CD4-positive, alpha-beta T cell treated with Interferon alpha-2 for 1 hour (primary cell): Measurements from ENCODE around the gene LSM14B.
A peak's percentile ranks its signal among the peaks of the same experiment; 100 is the strongest.
"Not testable (repeated sequence)": the region's sequence is repeated elsewhere in the genome, so short reads cannot be mapped to it uniquely, and the experiment has no call there.

Source experiments
- DNase-seq, 2 donors: peaks; one replicate each; pipeline ENCODE4 v3.0.0-alpha.2; 2020 to 2022

LSM14B gene

DNA sequence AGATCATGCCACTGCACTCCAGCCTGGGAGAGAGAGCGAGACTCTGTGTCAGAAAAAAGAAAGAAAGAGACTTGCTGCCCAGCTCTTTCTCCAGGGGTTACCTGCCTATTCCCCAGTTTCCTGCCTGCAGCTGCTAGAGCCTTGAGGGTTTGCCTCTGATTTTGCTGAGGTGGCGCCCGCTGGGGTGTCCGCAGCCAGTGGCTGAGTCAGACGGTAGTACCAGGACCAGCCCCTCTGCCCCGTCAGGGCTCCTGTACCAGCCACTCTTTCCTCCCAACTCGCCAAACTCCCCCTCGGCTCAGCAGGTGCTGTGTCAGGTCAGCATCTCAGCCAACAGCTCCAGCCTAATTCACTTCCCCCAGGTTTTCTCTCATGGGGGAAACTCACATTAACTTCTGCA, 7.4 kb upstream of the LSM14B start:
- DNase-seq, result no peak

DNA sequence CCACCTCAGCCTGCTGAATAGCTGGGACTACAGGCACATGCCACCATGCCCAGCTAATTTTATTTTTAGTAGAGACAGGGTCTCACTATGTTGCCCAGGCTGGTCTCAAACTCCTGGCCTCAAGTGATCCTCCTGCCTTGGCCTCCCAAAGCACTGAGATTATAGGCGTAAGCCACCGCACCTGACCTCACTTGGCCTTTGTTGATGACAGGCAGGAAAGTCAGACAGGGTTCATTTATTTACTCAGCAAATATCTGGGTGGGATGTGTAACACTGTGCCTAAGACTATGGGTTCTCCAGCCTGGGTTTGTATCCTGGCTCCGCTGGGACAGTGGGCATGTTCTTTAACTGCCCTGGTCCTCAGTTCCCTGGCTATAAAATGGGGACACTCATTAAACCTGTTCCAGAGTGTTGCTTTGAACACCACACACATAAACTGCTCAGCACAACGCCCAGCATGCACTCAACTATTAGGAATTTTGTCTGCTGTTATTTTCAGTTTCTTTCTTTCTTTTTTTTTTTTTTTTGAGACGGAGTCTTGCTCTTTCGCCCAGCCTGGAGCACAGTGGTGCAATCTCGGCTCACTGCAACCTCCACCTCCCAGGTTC, 6.4 kb upstream of the LSM14B start:
- not testable (repeated sequence) for DNase-seq

DNA sequence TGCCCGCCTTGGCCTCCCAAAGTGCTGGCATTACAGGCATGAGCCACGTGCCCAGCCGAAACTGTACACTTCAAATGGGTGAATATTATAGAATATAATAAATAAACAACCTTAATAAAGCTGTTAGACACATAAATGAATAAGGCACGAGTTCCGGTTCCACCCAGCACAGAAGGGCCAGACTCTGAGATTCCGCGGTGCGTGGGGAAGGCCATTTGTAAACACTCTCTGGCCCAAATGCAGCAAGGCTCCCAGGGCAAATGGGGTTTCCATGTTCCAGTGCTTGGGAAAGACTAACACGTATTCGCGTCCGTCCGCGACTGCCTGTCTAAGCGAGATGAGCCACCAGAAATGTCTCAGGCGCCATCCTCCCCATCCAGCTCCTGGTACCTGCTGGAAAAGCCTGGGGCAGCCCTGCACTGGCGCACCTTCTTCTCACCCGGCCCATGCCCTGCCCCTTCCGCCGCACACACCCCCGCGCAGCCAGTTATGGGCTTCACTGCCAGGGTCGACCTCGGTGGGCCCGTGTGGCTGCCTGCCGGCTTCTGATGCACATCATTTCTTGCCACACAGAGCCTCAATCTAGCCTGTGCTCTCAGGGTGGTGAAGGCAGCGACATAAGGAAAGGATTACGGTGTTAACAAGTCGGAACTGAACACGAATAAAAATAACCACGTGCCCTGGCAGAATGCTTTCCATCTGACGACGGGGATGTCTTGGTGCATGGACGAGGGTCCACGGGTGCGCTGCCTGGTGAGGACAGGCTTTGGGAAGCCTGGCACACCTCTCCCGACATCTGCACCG, 5.5 kb upstream of the LSM14B start:
- DNase-seq, result no peak

DNA sequence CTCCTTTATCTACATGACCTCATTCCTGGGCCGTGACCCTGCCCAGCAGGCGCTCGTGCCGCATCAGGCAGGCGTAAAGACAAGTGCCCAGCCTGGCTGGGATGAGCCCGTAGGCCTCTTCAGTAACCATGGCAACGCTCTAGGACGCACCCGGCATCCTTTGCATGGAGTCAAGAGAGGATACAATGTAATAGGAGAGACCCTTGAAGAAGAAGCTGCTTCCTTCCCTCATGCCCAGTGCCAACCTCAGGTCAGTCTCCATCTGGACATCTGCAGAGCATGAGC, 5.0 kb upstream of the LSM14B start:
- no peak for DNase-seq

DNA sequence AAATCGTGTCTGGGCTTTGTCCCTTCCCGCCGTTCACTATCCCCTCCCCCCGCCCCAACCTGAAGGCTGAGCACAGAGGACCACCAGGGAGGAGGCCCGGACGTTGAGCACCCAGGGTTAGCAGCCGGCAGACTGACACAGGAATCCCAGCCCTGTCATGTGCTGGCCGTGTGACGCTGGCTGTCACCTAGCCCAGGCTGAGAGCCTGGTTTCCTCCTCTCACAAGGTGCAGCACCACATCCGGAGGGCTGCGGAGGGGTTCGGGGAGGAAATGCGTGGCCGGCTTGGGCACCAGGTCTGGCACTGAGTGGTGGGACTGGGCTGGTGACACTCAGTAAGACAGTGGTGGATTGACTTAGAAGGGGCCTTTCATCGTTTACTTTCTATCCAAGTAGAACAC, 4.6 kb upstream of the LSM14B start:
- peak; percentile 78 to 83 for DNase-seq

DNA sequence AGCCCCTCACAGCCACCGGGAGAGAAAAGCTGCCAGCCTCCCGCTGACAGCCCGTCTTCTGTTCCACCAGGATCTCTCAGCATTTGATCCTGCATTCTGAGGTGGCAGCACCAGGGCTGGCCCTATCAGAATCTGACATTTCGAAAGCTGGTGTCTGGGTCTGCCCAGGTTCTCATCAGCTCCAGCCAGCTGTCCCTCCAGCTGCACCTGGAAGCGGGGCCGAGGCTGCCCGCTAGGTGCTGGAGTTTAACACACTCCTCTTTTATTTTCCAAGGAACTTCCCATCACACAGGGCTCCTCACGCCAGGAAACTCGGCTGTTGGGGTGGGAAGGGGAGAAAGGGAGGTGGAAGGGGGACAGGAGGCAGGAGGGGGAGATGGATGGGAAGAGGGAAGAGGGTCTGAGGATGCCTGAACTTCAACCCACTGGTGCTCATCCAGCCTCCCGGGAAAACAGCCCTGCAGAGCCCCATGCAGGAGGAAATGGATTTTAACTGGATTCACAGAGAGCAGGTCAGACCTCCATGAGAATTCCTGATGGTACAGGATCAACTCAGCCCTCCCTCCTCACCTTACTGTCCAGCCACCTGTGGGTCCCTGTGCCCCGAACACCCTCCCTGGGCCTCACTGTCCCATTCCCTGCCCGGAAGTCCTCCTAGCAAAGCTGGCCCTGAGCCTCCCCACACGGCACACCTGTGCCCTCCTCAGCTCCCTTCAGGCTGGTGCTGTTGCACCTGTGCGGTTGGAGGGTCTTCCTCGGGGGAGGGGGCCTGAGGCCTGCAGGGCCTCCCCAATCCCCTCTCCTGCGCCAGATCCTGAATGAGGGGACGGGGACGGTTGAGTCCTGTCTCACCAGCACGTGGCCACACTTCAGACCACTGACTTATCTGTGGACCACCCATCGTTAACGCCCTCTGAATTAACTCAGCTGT, 3.9 kb upstream of the LSM14B start:
- DNase-seq, result no peak

DNA sequence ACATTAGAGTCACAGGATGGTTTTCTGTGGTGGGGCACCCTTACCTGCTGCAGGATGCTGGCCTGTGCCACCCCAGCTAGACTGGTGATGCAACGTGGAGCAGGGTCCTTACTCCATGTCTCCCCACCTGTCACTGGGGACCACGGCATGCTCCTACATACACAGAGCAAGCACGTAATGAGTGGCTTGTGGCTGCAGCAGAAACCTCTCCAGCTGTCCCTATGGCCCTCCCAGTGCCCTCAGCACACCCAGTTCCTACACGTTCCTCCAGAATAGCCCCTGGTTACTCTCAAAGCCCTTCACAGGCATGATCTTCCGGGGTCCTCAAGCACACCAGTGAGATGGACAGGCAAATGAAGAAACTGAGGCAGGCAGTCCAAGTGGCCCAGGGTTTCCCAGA, 3.2 kb upstream of the LSM14B start:
- DNase-seq, result no peak

DNA sequence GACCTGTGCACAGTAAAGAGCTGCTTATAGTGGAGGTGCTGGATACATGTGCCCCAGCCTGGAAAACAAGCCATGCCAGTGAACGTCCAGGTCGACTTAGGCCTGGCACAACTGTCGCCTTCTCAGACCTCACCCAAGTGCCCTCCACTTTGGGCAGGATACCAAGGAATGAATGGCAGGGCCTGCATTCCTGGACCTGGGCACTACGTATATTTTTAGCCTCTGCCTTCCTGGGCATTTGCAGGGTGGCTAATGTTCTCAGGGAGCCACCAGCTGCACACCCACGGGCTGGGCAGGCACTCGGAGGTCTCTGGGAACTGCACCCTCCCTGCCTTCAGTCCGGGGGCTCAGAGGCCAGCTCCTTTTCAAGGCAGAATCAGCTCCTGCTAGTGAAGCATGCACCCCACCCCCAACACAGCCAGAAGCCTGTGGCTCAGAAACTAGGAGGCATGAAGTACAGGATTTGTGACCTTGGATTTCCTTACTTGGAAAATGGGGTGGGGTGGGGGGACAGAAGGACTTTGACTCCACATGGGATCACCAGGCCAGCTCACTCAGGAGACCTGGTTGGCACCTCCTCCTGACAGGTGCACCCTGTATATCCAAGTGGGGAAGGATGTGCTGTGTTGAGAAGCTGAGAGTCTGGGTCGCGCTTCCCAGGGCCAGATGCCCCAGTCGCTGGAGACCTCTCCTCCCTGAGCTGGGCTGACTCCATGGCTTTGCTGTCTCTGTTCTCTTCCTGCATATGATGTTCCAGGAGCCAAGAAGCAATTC, 2.5 kb upstream of the LSM14B start:
- no peak for DNase-seq

DNA sequence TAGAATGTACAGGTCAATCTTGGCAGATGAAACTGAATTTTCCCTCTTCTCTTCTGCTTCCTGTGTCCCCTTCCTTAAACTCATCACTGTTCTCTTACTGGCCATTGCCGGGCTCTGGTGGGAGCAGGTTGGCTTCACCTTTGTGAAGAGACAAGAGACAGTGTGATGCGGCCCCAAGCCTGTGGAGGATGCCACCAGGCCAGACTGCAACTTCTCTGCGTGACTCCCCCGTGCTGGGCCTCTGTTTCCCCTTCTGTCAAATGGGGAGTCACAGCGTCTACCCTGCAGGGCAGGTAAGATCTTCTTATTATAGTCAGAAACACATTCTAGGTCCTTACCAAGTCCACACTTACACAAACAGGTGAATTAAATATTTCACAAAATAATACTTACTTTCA, 1.9 kb upstream of the LSM14B start:
- no peak for DNase-seq

DNA sequence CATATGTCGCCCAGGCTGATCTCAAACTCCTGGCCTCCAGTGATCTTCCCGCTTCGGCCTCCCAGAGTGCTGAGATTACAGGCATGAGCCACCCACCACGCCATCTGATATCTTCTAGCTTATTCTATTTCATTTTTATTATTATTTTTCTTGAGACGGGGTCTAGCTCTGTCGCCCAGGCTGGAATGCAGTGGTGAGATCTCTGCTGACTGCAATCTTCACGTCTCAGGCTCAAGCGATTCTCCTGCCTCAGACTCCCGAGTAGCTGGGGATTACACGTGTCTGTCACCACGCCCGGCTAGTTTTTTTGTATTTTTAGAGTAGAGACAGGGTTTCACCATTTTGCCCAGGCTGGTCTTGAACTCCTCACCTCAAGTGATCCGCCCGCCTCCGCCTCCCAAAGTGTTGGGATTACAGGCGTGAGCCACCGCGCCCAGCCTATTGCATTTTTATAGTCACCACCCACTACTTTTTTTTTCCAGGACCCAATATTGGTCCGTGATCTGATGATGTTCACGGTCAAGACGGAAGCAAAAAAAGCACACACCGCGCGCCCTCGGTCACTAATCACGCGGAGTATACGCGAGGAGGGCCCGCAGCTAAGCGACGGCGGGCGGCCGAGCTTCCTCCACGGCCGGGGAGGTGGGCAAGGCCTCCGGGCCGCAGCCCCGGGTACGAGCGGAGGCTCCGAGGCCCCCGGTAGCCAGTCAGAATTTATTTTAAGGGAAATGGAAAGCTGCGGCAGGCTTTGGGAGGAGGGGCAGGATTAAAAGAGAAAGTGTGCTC, 1.1 kb upstream of the LSM14B start:
- DNase-seq, result no peak

DNA sequence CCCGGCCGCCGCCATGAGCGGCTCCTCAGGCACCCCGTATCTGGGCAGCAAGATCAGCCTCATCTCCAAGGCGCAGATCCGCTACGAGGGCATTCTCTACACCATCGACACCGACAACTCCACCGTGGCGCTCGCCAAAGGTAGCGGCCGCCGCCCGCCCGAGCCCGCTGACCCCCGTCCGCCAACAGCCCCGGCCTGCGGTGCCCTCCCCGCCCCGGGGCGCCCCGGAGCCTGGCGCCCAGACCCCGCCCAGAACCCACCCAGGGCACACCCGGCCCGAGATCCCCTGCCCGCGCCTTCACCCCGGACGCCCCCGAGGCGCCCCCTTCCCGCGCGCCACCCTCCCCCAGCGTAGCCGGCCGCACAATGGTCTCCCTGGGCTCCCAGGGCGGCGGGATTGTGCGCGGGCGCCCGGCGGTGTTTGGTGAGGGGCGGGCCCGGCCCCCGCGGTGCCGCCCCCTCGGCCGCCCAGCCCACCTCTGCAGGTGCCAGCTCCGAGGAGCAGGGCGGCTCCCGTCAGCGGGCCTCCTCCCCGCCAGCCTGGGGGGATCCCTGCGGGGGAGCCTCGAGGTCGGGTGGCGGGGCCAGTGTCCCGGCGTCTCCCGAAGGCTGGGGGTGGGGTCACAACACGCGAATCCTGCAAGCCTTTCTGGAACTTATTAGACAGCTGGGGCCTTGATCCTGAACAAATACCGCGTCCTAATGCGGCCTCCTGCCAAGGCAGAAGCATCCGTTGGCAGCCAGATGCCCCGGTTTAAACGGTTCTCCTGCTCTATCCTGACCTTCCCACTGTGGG, 577 bp downstream of the LSM14B start:
- peak; percentile 29 to 51 for DNase-seq

DNA sequence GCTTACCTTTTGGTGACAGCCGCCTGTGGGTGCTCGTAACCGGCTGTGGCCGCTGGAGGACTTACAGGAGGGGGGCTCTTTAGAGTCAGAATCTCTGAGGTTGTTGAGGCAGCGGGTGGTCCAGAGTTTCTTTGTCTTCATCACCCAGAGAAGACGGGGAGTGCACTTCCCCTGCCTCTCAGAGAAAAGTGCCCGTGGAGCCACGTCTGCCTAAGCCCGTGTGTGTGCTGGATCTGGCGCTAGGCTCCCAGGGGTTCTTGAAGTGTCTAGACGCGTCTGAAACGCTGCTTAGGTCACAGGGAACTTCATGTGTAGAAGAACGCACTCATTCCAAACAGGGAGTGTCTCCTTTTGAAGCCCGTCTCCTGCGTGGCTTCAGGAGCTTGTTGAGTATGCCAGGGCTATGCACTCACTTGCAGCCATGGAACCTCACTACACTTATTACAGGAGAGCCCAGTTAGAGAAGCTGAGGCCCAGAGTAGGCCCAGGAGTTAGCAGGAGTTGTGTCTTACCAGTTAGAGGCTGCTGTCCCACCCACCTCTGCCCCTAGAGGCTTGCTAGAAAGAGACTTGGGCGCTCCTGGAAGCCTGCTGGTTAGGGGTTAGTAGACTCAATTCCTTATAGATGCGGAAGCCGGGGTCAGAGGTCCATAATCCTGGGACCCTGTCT, 1.3 kb downstream of the LSM14B start:
- no peak for DNase-seq

DNA sequence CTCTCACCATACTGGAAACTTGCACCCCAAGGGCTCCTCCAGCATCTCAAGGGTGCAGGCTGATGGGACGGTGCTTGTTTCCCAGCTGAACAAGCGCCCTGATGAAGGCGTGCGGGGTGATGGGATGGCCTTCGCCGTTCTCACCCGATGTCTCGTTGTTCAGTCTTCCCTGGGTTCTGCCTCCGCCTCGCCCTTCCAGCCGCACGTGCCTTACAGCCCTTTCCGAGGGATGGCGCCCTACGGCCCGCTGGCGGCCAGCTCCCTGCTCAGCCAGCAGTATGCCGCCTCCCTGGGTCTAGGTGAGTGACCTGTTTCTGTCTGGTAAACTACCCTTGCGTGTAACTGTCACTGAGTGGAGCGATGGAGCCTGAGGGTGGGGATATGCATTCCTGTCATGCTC, 3.9 kb downstream of the LSM14B start:
- no peak for DNase-seq

DNA sequence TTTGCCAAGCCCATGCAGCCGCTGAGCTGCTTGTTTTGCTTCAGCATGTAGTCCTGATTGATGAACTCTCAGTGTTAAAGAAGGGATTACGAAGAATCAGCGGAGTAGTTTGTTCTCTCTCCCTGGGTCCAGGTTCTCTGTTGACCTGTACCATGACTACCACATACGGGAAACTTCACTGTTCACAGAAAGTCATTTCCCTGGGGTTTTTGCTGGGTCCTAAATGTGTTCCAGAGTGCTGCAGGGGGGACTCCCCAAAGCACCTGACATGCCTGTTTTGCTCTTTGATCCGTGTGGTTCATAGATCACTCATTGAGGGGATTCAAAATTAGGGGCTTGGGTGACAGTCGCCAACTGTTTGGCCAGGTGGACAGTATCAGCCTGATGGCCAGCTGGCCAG, 5.5 kb downstream of the LSM14B start:
- DNase-seq, result no peak

DNA sequence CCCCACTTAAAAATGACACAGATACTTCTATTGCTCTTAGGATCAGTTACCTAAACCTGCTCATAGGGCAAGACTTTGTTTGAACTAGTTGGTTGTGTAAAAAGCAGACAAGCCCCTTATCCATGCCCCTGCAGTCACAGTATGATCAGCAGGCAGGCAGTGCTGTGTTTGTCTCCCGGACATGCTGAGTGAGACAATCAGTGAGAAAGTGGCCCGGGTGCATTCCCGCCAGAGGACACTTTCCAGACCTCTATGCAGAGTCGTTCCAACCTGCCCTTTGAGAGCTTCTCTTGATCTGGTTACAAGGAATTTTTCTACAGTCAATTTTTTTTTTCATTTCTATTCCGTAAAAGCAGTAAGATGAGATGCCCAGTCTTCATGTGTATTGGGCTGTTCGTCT, 6.2 kb downstream of the LSM14B start:
- DNase-seq, result no peak

DNA sequence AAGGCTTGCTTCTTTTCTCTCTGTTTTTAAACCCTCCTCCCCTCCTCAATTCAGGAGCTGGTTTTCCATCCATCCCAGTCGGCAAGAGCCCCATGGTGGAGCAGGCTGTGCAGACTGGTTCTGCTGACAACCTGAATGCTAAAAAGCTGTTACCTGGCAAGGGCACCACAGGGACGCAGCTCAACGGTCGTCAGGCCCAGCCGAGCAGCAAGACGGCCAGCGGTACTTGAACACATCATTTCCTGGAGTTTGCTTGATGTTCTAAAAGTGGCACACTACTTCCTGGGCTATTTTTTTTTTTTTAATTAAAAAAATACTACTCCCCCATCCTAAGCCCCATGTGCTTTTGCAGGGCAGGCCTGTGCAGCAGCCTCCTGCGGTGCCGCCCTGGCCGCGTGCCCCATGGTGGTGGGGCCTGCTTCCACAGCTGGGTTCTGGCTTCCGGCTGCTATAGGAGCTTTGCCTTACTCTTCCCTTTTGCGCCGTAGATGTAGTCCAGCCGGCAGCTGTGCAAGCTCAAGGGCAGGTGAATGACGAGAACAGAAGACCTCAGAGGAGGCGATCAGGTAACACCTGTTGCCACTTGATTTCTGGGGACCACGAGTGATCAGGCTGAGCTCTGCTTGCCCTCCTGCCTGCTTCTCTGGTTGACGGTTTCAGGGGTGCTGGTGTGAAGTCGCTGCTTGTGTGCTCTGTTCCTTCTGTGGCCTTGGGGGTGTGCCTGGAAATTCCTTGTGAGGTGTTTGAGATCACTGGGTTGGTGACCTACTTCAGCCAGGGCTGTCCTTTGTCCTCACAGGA, 7.7 kb downstream of the LSM14B start:
- DNase-seq, result no peak

DNA sequence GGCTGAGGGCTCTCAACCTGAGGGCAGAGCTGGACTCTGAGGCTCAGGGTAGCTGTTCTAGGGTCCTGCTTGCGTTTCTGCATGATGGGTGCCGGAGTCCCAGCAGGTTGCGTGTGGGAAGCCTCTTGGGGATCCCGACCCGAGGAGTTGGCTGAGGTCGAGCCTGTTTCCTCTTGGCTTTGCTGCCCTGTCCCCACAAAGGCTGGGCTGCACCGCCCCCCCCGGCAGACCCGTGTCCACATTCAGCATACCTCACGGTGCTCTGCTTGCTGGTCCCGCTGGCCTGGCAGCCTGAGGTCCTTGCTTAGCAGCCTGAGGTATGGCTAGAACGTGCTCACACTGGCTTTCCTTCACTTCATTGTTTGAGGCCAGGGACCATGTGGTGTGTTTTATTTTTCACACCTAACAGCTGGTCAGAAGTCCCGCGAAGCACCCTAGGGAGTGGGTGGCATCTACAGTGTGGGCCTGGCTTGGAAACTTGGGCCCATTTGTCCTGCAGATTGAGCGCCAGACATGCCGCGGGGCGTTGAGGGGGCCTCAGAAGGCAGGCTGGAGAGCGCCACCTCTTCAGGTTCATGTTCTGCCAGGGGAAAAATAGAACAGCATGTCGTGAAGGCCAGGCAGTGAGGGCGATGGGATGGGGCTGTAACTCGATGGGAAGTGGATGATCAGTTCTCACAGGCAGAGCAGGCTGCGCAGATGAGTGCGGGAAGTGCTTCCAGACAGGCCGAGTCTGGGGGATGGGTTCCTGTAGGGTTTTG, 9.5 kb downstream of the LSM14B start:
- no peak for DNase-seq

DNA sequence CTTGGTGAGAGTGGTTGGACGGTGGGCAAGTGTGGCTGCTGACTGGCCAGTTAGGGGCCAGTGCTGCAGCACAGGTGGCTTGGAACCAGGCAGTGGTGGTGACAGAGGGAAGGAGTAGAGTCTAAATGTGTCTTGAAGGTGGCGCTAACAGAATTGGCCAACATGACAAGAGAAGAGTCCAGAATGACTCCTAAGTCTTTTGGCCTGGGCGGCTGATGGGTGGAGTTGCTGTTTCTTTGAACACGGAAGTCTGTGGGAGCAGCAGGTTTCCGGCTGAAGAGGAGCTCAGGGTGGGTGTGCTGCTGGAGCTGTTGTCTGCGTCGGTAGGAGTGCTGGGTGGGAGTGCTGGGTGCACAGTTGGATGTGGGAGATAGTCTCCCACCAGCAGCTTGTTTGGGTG, 10.1 kb downstream of the LSM14B start:
- DNase-seq, result no peak
